H54 (cell line): Measurements from ENCODE around the gene UBR2.
"Not testable (repeated sequence)": the region's sequence is repeated elsewhere in the genome, so short reads cannot be mapped to it uniquely, and the experiment has no call there.

Source experiments
- DNase-seq: peaks from one replicate; pipeline ENCODE4 v3.0.0; 2011; ENCODE audit warnings: low spot score, mixed read lengths; ENCODE audit not compliant: insufficient read length
- FAIRE-seq: peaks from 3 replicates; lab custom pipeline; 2011; peaks lifted over from hg19 to GRCh38; lab: Jason Lieb, UNC
- POLR2A ChIP-seq: IDR thresholded peaks from 2 replicates; pipeline ENCODE4 v1.6.1; 2011; ENCODE audit warnings: low read depth, mild to moderate bottlenecking, low read length

UBR2 gene

DNA sequence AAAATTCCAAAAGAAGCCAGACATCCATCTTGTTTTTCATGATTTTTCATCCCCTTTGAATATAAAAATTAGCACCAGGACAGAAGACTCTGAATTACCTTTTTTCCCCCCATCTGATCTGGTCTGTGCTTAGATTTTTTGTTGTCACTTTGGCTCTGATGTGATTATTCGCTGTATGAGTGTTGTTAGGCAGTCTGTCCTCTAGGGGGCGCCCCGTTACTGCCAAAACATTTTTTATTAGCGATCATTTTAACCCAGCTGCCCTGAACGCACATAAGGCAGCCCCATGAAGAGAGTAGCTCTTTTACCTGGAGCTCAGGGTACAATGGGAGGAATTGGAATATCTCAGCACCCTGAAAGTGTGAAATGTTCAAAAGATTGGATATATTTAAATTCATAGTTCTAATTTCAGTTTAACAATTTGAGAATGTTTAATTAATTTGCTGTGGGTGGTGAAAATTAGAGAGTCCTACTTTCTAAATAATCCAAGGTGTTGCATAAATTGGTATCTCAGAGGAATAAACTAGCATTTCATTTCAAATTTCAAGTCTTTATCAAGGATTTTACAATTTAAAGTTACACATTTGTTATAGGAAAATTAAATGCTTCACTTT, 97.8 kb downstream of the UBR2 start:
- TF ChIP-seq POLR2A = no peak
- peak; percentile 87 for FAIRE-seq
- DNase-seq = peak; percentile 11

DNA sequence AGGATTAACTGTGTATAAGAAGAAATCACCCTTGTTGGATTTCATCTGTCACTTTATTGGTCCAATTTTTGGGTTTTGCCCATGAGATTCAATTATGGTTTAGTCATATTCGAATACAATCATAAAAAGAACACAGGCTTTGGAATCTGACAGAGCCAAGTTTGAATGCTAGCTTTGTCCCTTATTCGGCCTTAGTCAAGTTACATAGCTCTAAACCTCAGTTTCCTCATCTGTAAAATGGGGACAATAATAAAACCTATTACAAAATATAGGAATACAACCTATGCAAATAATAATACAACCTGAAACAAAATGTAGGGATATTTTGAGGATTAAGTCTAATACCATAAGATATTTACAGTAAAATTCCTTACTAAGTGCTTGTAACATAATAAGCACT, 100.9 kb downstream of the UBR2 start:
- DNase-seq (no peak), FAIRE-seq (no peak)
- TF ChIP-seq POLR2A = no peak

DNA sequence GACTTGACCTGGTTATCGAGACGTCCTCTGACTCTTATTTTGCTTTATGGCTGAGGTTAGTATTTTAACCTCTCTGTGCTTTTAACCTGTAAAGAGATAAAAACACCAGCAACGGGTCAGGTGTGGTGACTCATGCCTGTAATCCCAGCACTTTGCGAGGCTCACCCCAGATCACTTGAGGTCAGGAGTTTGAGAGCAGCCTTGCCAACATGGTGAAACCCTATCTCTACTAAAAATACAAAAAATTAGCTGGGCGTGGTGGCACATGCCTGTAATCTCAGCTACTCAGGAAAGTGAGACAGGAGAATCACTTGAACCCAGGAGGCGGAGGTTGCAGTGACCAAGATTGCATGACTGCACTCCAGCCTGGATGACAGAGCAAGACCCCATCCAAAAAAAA, 110.5 kb downstream of the UBR2 start:
- not testable (repeated sequence) for FAIRE-seq, DNase-seq

DNA sequence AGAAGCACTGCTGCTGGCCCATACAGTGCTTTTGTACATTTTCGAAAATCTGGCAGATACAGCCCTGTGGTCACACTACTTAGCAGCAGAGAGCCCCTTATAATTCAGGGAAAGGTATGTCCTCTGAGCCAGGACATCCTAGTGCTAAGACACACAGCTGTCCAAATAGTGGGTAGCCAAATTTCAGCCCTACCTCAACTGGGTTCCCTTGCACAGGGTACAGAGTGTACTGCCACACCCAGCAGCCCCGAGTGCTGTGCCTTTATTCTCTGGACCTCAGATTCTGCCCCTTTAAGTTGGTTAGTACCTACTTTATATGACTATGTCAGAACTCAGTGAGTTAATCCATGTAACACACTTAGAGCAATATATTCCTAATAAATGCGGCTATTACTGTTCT, 111.0 kb downstream of the UBR2 start:
- no peak for TF ChIP-seq POLR2A
- DNase-seq = no peak
- no peak for FAIRE-seq

DNA sequence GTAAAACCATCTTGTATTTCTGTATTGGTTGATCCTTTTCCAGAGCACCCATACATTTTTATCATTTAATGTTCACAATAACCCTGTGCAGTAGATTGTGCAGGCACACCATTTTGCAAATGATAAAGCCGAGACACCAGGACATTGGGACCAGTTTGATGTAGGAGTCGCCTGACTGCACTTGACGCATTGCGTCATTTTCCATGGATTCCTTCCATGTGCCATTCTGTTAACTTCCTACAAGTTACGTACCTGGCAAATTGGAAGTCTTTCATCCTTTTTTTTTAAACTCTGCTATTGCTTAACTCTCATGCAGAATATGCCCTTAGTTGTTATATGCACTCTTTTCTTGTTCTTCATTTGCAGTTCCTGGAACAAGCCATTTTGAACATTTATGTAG, 115.5 kb downstream of the UBR2 start:
- no peak for TF ChIP-seq POLR2A
- DNase-seq = no peak
- no peak for FAIRE-seq

DNA sequence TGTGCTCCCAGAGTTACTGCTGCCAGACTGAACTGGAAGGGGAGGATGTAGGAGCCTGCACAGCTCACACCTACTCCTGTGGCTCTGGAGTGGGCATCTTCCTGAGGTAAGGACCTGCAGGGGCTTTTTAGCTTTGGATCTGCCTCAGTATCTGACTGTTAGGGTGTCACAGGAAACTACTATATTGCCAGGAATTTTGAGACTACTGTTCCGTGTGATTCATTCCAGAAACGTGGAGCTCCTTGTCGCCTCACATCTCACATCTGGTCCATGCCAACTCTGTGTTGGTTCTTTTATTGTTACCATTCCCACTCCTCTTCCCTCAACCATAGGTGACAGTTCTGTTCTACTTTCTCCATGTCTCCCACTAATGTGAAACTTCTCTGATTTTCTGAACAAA, 124.5 kb downstream of the UBR2 start:
- FAIRE-seq = no peak
- DNase-seq = no peak
- no peak for TF ChIP-seq POLR2A

DNA sequence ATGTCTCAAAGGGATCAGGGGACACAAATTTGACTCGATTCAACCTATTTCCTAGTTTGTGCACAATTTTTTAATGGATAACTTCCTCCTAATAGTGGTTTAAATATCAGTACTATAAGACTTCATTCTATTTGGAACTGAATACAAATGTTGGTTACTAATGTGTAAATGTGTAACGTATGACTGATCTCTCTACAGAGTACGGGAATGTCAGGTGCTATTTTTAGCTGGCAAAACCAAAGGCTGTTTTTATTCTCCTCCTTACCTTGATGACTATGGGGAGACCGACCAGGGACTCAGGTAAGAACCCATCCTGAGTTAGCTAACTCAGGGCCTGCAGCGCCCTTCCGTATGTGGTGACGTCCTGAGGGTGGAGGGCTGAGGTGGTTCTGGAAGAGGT, 125.5 kb downstream of the UBR2 start:
- TF ChIP-seq POLR2A = no peak
- DNase-seq (no peak), FAIRE-seq (no peak)

DNA sequence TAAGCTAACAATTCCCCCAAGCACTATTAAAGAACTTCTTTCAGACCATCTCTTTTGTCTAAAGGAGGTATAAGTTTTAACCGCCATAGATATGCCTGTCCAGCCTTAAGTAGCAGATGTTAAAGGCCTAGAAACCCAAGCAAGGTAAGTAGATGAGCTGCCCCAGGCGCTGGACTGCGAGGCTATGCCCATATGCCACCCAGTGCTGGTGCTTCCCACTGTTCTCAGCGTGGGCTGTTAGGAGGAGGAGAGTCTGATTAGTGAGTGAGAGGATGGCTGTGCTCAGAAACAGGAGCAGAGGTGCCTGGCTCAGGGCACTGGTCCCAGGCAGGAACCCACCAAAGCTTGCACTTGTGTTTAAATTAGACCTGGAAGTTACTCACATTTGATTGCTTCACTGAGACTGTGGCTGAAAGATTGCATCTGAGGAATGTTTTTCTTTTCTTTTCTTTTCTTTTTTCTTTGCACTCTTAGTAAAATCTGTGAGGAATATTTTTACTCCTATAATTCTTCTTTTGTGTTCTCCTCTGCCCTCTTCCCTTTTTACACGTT, 126.4 kb downstream of the UBR2 start:
- no peak for DNase-seq
- TF ChIP-seq POLR2A = no peak
- no peak for FAIRE-seq

DNA sequence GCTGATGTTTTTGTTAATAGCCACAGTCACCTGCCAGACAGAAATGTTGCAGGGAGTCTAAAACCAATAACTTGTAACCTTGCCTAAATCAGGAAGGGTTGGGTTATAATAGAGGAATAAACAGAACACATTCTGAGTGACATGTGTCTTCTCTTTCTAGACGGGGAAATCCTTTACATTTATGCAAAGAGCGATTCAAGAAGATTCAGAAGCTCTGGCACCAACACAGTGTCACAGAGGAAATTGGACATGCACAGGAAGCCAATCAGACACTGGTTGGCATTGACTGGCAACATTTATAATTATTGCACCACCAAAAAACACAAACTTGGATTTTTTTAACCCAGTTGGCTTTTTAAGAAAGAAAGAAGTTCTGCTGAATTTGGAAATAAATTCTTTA, 127.0 kb downstream of the UBR2 start:
- FAIRE-seq = no peak

DNA sequence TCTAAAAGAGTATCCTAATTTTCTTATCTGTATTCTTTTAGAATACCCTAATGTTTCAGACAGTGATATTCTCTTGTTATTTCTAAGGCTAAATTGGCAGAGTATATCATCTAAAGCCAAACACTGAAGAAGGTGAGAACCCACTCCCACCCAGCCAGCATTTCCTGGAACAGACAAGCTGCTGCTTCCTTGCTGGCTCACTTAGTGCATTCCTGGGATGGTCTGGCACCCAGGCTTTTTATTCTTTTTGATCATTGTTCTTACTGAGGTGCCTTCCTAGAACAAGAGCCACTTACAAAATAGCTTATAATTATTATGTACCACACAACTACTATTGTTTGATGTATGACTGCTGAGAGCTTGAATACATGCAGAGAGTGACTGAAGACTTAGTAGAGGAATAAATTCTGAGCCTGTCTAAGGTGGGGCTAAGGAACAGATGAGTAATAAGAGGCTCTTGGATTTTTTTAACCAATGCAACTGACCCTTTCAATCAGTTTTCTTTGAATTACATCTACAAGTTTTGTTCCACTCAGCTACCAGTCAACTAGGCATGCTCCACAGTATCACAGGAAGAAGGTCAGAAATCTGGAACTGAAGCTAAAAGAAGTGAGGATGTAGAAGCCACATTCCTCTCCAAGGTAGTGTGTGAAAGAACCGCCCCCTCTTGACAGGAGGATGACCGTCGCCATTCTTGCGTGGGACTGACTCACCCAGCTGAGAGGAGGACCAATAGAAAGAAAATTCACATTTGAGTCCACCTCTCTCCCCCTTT, 128.5 kb downstream of the UBR2 start:
- FAIRE-seq = peak; percentile 72

More for the DNA sequence above, 127.0 kb downstream of the UBR2 start:
- no peak for TF ChIP-seq POLR2A
- DNase-seq = no peak

DNA sequence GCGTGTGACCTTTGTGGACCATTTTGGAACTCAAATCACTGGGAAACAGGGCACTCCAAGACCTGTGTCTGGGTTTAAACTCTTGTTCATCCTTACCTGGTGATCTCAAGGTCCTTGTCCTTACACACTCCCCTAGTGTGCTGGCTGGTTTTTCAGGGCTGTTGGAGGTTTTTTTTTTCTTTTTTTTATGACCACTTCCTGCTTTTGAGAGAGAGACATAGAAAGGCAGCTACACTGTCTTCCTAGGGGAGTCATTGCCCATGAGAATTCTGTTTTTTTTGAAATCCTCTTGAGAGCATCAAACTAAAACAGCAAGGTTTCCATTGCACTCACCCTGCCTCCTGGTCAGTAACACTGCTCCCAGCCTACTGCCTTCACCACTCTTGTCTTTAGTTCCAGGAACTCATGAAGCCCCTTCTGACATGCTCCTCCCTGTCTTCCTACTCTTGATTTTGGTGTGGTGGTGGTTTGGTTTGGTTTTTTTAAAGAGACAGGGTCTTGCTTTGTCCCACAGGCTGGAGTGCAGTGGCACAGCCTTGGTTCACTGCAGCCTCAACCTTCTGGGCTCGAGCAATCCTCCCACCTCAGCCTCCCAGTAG, 130.0 kb downstream of the UBR2 start:
- FAIRE-seq = no peak
- no peak for DNase-seq
- TF ChIP-seq POLR2A = no peak

More for the DNA sequence above, 128.5 kb downstream of the UBR2 start:
- no peak for TF ChIP-seq POLR2A
- DNase-seq = peak; percentile 56

DNA sequence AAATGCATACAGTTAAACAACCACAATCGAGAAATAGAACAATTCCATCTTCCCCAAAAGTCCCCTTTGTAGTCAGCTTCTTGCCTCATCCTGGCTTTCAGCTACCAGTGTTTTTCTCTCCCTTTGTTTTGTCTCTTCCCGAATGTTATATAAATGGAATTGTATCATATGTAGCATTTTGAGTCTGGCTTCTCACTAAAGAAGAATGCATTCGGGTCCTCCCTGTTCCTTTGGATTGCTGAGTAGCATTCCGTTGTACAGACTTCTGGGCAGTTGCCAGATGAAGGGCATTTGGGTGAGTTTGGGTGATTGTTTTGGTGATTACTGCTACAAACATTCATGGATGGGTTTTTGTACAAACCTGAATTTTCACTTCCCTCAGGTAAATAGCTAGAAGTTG, 130.8 kb downstream of the UBR2 start:
- FAIRE-seq (no peak), DNase-seq (peak; percentile 21)
- TF ChIP-seq POLR2A = no peak

DNA sequence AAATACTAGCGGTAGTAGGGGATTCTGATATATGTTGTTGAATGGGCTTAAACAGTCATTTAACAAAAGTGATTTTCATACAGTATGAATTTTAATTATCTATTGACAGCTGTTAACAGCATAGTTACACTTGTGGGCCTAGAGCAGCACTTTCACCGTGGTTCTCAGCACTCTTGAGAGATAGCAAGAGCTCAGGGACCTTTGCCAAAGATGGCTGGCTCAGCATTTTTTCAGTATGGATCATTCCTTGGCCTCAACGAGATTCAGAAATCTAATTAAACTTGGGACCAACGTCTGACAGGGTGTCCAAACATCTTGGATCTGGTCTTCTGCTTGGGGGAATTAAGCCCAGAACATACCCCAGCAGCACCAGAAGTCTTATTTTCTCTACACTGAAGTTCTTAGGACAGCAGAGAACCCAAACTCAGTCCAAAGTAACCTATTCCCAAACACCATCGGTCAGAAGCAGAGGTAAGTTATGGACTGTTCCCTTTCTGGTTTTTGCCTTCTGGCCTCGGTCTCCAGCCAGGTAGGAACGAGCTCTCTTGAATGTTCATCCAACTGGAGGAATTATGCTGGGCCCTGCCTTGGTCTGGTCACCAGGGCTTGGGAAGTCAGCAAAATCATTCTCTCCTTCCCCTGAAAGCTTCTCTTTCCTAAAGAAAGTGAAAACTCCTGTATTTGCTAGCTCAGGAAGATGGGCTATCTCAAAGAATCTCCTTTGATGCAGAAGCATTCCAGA, 132.9 kb downstream of the UBR2 start:
- no peak for TF ChIP-seq POLR2A
- FAIRE-seq = no peak
- no peak for DNase-seq

DNA sequence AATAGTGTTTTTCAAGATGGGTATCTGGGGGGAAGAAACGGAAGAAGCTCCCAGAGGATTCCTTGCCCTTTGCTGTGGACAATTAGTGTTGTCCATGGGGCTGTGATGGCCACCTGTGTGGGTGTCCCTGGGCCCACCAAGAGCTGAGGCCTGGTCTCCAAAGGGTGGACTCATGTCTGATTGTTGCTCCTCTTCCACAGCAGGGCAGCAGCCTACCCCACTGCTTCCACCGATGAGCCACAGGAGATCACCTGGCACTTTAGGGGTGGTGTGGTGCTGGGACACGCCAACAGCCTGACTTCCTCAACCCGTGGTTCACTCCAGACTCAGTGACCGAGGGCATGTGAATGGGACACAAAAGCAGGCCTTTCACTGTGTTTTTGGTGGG, 133.4 kb downstream of the UBR2 start:
- TF ChIP-seq POLR2A = no peak
- DNase-seq = no peak
- no peak for FAIRE-seq
